ENCODE data around the gene AP1M1. TPM values are rescaled to one million over a fixed set of nuclear protein-coding genes. Genes with fewer than 3 reads are reported as not detected.

AP1M1 gene
- total RNA-seq, 2 donors from 2014 or later: 77.5 to 121 TPM

DNA sequence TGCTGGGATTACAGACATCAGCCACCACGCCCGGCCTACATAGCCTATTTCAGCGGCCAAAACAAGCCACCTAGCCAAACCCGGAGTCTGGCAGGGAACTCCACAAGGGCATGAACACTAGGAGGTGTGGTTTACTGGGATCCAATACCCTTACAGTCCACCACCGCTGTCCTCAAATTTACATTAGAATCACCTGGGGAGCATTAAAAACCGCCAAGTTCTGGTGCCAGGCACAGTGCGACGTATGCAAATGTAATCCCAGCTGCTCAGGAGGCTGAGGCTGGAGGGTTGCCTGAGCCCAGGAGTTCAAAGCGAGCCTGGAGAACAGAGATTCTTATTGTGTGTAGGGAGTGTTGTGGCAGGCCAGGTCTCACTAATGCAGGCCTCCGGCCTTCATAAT, 4.2 kb upstream of the AP1M1 start:
- Histone ChIP-seq H3K4me1 (ENCODE audit: control insufficient read depth in 1 of 2, low read depth in 2 of 2) (peaks cover 6 to 11% of the 10 kb centered on the region in 2 donors), H3K27ac (no peak overlapping the region), H3K4me3 (no peak overlapping the region), H3K27me3 (replicated peaks; ENCODE audit: insufficient read depth) (no peaks in the 10 kb centered on the region), H3K36me3 (peaks cover 23% of the 10 kb centered on the region), H3K9me3 (no peaks in the 10 kb centered on the region)
- DNase-seq (ENCODE audit: low spot score): no peak
- TF ChIP-seq, protein P1, sequence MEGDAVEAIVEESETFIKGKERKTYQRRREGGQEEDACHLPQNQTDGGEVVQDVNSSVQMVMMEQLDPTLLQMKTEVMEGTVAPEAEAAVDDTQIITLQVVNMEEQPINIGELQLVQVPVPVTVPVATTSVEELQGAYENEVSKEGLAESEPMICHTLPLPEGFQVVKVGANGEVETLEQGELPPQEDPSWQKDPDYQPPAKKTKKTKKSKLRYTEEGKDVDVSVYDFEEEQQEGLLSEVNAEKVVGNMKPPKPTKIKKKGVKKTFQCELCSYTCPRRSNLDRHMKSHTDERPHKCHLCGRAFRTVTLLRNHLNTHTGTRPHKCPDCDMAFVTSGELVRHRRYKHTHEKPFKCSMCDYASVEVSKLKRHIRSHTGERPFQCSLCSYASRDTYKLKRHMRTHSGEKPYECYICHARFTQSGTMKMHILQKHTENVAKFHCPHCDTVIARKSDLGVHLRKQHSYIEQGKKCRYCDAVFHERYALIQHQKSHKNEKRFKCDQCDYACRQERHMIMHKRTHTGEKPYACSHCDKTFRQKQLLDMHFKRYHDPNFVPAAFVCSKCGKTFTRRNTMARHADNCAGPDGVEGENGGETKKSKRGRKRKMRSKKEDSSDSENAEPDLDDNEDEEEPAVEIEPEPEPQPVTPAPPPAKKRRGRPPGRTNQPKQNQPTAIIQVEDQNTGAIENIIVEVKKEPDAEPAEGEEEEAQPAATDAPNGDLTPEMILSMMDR (IDR thresholded peaks at IDR 0.05): no peak
- no peak for ATAC-seq (ENCODE audit: insufficient number of reproducible peaks, low FRiP score, low read depth)

DNA sequence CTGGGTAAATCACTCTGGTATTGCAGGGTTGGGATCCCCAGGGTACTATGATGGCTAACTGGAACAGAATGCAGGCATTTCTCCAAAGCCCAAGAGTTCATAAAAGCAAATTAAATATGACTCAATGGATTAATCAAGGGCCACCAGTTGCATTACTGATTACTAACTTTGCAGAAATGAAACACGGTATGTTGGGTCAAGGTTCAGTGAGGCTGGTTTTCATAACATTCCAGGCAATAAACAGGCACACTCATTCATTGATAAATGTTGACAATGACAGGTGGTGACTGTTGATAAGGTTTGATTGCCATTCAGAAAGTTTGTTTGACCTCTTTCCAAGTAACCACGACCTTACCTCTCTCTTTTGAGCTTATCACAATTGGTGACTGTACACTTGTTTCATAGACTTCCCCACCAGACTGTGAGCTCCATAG, 506 bp upstream of the AP1M1 start:
- H3K27ac ChIP-seq: peak overlapping the region; percentile 74 to 85
- DNase-seq (ENCODE audit: low spot score) (no peak), ATAC-seq (ENCODE audit: insufficient number of reproducible peaks, low FRiP score, low read depth) (no peak)
- H3K4me3 ChIP-seq: peak overlapping the region; percentile 98
- TF ChIP-seq, protein P1 (IDR thresholded peaks at IDR 0.05): no peak
- H3K27me3 ChIP-seq (replicated peaks; ENCODE audit: insufficient read depth): no peaks in the 10 kb centered on the region
- H3K9me3 ChIP-seq: no peaks in the 10 kb centered on the region
- peaks cover 18 to 22% of the 10 kb centered on the region in 2 donors for H3K4me1 ChIP-seq (ENCODE audit: control insufficient read depth in 1 of 2, low read depth in 2 of 2)
- H3K36me3 ChIP-seq: peaks cover 3% of the 10 kb centered on the region

DNA sequence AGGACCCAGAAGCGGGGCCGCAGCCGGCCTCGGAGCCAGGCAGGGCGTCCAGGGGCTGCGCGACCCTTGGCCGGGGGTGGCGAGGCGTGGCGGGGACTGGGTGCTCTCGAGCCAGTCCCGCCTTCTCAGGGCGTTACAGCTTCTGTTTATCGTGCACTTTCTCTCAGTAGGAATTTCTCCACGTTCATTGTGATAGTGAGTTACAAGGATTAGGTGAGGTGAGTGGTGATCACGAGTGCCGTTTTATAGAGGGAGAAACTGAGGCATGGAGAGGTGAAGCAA, 600 bp downstream of the AP1M1 start:
- H3K36me3 ChIP-seq: peaks cover 11% of the 10 kb centered on the region
- H3K27me3 ChIP-seq (replicated peaks; ENCODE audit: insufficient read depth): no peaks in the 10 kb centered on the region
- no peaks in the 10 kb centered on the region for H3K9me3 ChIP-seq
- peak overlapping the region; percentile 98 for H3K4me3 ChIP-seq
- TF ChIP-seq, protein P1 (IDR thresholded peaks at IDR 0.05): no peak
- H3K4me1 ChIP-seq (ENCODE audit: control insufficient read depth in 1 of 2, low read depth in 2 of 2): peaks cover 18 to 22% of the 10 kb centered on the region in 2 donors
- ATAC-seq (ENCODE audit: insufficient number of reproducible peaks, low FRiP score, low read depth) (no peak), DNase-seq (ENCODE audit: low spot score) (no peak)
- peak overlapping the region; percentile 50 to 85 for H3K27ac ChIP-seq

DNA sequence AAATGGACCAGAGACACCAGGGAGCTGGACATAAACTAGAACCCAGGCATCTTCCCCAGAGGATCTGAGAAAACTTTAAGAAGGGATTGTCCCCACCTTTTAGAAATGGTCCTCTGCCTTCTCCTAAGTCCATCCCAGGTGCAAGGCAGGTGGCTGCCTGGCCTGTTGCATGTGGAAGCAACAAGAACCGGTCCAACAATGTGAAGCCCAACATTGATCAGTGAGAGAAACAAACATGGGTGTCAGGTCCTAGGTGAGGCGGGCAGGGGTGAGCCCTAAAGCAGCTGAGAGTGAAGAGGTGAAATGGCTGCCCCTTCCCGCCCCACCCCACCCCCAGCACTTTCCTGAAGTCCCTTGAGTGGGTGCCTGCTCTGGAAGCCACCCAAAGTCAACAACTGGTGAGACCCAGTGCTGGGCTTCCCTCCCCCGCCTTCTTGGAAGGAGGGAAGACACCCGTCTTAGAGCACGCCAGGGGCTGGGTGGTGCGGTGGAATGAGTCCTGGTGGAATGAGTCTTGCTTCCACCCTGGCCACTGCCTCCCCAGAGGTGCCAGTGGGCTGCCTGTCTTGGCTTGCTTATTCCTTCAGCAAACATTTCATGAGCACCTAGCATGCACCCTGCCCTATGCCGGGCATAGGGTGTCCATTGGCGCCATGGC, 1.7 kb downstream of the AP1M1 start:
- Histone ChIP-seq H3K27ac (no peak overlapping the region), H3K4me3 (peak overlapping the region; percentile 98), H3K9me3 (no peaks in the 10 kb centered on the region), H3K4me1 (ENCODE audit: control insufficient read depth in 1 of 2, low read depth in 2 of 2) (peaks cover 18 to 22% of the 10 kb centered on the region in 2 donors), H3K27me3 (replicated peaks; ENCODE audit: insufficient read depth) (no peaks in the 10 kb centered on the region), H3K36me3 (peaks cover 22% of the 10 kb centered on the region)
- DNase-seq (ENCODE audit: low spot score) (no peak), ATAC-seq (ENCODE audit: insufficient number of reproducible peaks, low FRiP score, low read depth) (no peak)
- TF ChIP-seq, protein P1 (IDR thresholded peaks at IDR 0.05): no peak

DNA sequence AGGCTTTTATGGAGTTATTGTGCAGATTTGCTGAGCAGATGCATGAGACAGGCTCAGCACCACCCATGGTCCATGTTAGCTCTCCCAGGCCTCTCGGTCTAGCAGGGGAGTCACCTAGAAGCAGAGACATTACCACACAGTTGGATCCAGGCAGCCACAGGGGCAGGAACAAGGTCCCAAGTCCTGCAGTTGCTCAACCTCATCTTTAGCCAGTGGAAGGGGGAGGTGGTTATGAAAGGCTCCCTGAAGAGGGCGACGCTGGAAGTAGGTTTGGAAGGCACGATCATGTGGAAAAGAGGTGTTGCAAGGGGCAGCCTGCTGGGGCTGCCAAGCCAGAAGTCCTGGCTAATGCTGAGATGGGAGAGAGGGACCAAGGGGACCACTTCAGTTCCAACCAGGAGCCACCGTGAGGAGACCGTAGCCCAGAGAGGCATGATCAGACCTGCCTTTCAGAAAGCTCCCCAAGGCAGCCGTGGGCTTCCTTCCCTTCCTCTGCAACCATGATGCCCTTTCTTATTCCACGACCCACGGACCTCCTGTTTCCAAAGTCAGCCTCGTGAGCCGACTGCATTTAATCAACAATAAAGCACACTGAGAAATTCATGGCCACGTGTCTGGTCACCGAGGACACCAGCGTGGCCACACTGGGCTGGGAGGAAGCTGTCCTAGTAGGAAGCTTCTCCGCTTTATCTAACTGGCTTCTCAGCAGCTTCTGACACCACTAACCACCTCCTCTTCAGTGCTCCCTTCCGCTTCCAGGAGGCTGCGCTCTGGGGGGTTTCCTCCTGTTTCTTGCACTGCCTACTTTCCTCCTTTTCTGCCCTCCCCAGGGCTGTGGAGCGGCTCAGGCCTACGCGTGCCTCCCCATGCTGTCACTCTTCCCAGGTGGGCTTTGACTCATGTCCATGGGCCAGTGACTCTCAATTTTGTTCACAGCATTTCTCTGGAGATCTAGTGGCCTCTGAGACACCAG, 2.6 kb downstream of the AP1M1 start:
- Histone ChIP-seq H3K36me3 (peaks cover 29% of the 10 kb centered on the region), H3K4me3 (no peak overlapping the region), H3K27ac (no peak overlapping the region), H3K9me3 (no peaks in the 10 kb centered on the region), H3K4me1 (ENCODE audit: control insufficient read depth in 1 of 2, low read depth in 2 of 2) (peaks cover 18 to 24% of the 10 kb centered on the region in 2 donors), H3K27me3 (replicated peaks; ENCODE audit: insufficient read depth) (no peaks in the 10 kb centered on the region)
- DNase-seq (ENCODE audit: low spot score): no peak
- no peak for ATAC-seq (ENCODE audit: insufficient number of reproducible peaks, low FRiP score, low read depth)
- TF ChIP-seq, protein P1 (IDR thresholded peaks at IDR 0.05): no peak

All from thoracic aorta (tissue), 2 donors.